ENCODE results near the gene TRIP4. TPM values are rescaled to one million over a fixed set of nuclear protein-coding genes. Genes with fewer than 3 reads are reported as not detected.

Gene TRIP4
- total RNA-seq, 1 experiment from 2014 or later: 18.3 TPM

GRCh38 chr15:64461721-64462162 is 74.1 kb downstream of the TRIP4 start:
- H3K9me3 ChIP-seq (ENCODE audit: control insufficient read depth in 1 of 2, insufficient read depth in 1 of 2, low read depth in 1 of 2, low read length in 2 of 2): no peaks in the 10 kb centered on the region
- peaks cover 16 to 19% of the 10 kb centered on the region in 2 experiments for H3K4me1 ChIP-seq (ENCODE audit: control insufficient read depth in 1 of 2, insufficient read depth in 2 of 2, low read length in 2 of 2)
- intact Hi-C loops (cut with micrococcal nuclease): loop anchor here (5.0 kb wide), 2 partner anchors 74 to 959 kb away; partner anchors contain the start of genes TRIP4 and USP3
- no peaks in the 10 kb centered on the region; the same call in 1 of the 2 replicates for H4K20me1 ChIP-seq (ENCODE audit: insufficient read depth)
- H3K27me3 ChIP-seq (ENCODE audit: insufficient read depth, low read length): no peaks in the 10 kb centered on the region
- peak overlapping the region; percentile 42 to 65 for H3K4me3 ChIP-seq (replicated peaks in 1 of 2; ENCODE audit: low read depth in 1 of 2, low read length in 2 of 2)
- H3K9ac ChIP-seq (ENCODE audit: low read length): peak overlapping the region; percentile 61
- POLR2A ChIA-PET: no interaction called here
- RAD21 ChIA-PET (ENCODE audit: low non-redundant PET in 1 of 2, low total read pairs in 2 of 2, uncharacterized antibody in 2 of 2, unreplicated experiment in 2 of 2): no interaction called here
- peak overlapping the region; percentile 86 for H3K4me2 ChIP-seq (ENCODE audit: low read length)
- H3K9me2 ChIP-seq (ENCODE audit: insufficient read depth): 0 out of 2 replicates have a peak, but pooled peaks cover 3% of the 10 kb centered on the region
- TF ChIP-seq MAX (IDR thresholded peaks at IDR 0.05) (0 out of 2 replicates have a peak, but pooled peaks have one; percentile 17), ATF3 (IDR thresholded peaks at IDR 0.05) (no peak), ZNF274 (IDR thresholded peaks at IDR 0.05; ENCODE audit: low read depth, low read length) (no peak)
- peak overlapping the region; percentile 60 for H3K27ac ChIP-seq (ENCODE audit: low read depth, low read length)
- peaks cover 55% of the 10 kb centered on the region for H3K79me2 ChIP-seq (ENCODE audit: insufficient read depth, low read length)
- no peak for DNase-seq (ENCODE audit: low read depth, low spot score)
- CTCF ChIA-PET: no interaction called here
- 0 out of 4 replicates have a peak, but pooled peaks cover 0 to 5% of the 10 kb centered on the region in 2 experiments for H3K36me3 ChIP-seq (ENCODE audit: control insufficient read depth in 1 of 2, insufficient read depth in 2 of 2, low read length in 2 of 2)
- no TSS peak for BruUV-seq (replicated peaks)
- H2AFZ ChIP-seq (ENCODE audit: low read depth, low read length, poor library complexity, severe bottlenecking): no peak overlapping the region
- peak; percentile 3; the same call in 1 of the 2 replicates for ATAC-seq

GRCh38 chr15:64462492-64462891 is 74.9 kb downstream of the TRIP4 start:
- POLR2A ChIA-PET: no interaction called here
- Histone ChIP-seq H3K9me3 (ENCODE audit: control insufficient read depth in 1 of 2, insufficient read depth in 1 of 2, low read depth in 1 of 2, low read length in 2 of 2) (no peaks in the 10 kb centered on the region), H3K4me2 (ENCODE audit: low read length) (no peak overlapping the region), H3K4me3 (replicated peaks in 1 of 2; ENCODE audit: low read depth in 1 of 2, low read length in 2 of 2) (no peak overlapping the region), H3K27ac (ENCODE audit: low read depth, low read length) (no peak overlapping the region), H3K79me2 (ENCODE audit: insufficient read depth, low read length) (peaks cover 62% of the 10 kb centered on the region), H3K27me3 (ENCODE audit: insufficient read depth, low read length) (no peaks in the 10 kb centered on the region), H3K9ac (ENCODE audit: low read length) (no peak overlapping the region), H4K20me1 (ENCODE audit: insufficient read depth) (no peaks in the 10 kb centered on the region; the same call in 1 of the 2 replicates), H3K9me2 (ENCODE audit: insufficient read depth) (0 out of 2 replicates have a peak, but pooled peaks cover 3% of the 10 kb centered on the region), H3K36me3 (ENCODE audit: control insufficient read depth in 1 of 2, insufficient read depth in 2 of 2, low read length in 2 of 2) (0 out of 4 replicates have a peak, but pooled peaks cover 0 to 5% of the 10 kb centered on the region in 2 experiments), H3K4me1 (ENCODE audit: control insufficient read depth in 1 of 2, insufficient read depth in 2 of 2, low read length in 2 of 2) (peaks cover 16 to 19% of the 10 kb centered on the region in 2 experiments), H2AFZ (ENCODE audit: low read depth, low read length, poor library complexity, severe bottlenecking) (no peak overlapping the region)
- DNase-seq (ENCODE audit: low read depth, low spot score): no peak
- no peak for ATAC-seq
- CTCF ChIA-PET: no interaction called here
- BruUV-seq (replicated peaks): TSS peak; percentile 25
- intact Hi-C loops (cut with micrococcal nuclease): loop anchor here (5.0 kb wide), 2 partner anchors 75 to 960 kb away; partner anchors contain the start of genes TRIP4 and USP3
- RAD21 ChIA-PET (ENCODE audit: low non-redundant PET in 1 of 2, low total read pairs in 2 of 2, uncharacterized antibody in 2 of 2, unreplicated experiment in 2 of 2): no interaction called here
- TF ChIP-seq ELF1 (IDR thresholded peaks at IDR 0.05; ENCODE audit: borderline replicate concordance, low read depth) (no peak), ZBTB33 (IDR thresholded peaks at IDR 0.05; ENCODE audit: extremely low read depth, insufficient replicate concordance, low read length) (no peak), RAD21 (IDR thresholded peaks at IDR 0.05; ENCODE audit: low read depth) (no peak), JUND (IDR thresholded peaks at IDR 0.05) (no peak), CEBPB (IDR thresholded peaks at IDR 0.05; ENCODE audit: low read depth) (no peak), TCF7L2 (IDR thresholded peaks at IDR 0.05; ENCODE audit: borderline replicate concordance, extremely low read depth, insufficient read depth, insufficient read length) (no peak), REST (IDR thresholded peaks at IDR 0.05; ENCODE audit: low read depth) (no peak), EZH2 (IDR thresholded peaks at IDR 0.05) (no peak), YY1 (IDR thresholded peaks at IDR 0.05; ENCODE audit: extremely low read depth, insufficient replicate concordance, low read depth, low read length) (no peak), EZH2phosphoT487 (IDR thresholded peaks at IDR 0.05; ENCODE audit: borderline replicate concordance) (no peak), SIN3A (IDR thresholded peaks at IDR 0.05; ENCODE audit: low read depth) (no peak)

Data from HCT116 (cell line).